ENCODE data around the gene PLSCR4.

GRCh38 chr3:146142757-146143156, 108.1 kb downstream of the PLSCR4 start:
- no peak for TF ChIP-seq CTCF (IDR thresholded peaks at IDR 0.05)
- TF ChIP-seq POLR2A (IDR thresholded peaks at IDR 0.05) = no peak

All from adrenal gland (tissue), 5 donors.